Measurements from ENCODE around the gene GJC2.

GRCh38 chr1:228108742-228109072 is 41.0 kb upstream of the GJC2 start:
- TF ChIP-seq NFRKB (IDR thresholded peaks at IDR 0.05) (no peak), ARNT (IDR thresholded peaks at IDR 0.05) (no peak)

All from HEK293T (cell line).